GM18505 (cell line): ENCODE data around the gene MYOM1.
"Not testable (repeated sequence)": the region's sequence is repeated elsewhere in the genome, so short reads cannot be mapped to it uniquely, and the experiment has no call there.

Experiments
- ATAC-seq: cut with Tn5 transposase; IDR thresholded peaks from one replicate; pipeline ENCODE4 v1.9.1; 2021; ENCODE audit not compliant: unreplicated experiment
- POLR2A ChIP-seq: IDR thresholded peaks from 4 replicates; pipeline ENCODE4 v1.6.1; 2011; ENCODE audit warnings: borderline replicate concordance; ENCODE audit not compliant: insufficient read depth, insufficient read length; ENCODE audit errors: extremely low read depth

The MYOM1 gene

DNA sequence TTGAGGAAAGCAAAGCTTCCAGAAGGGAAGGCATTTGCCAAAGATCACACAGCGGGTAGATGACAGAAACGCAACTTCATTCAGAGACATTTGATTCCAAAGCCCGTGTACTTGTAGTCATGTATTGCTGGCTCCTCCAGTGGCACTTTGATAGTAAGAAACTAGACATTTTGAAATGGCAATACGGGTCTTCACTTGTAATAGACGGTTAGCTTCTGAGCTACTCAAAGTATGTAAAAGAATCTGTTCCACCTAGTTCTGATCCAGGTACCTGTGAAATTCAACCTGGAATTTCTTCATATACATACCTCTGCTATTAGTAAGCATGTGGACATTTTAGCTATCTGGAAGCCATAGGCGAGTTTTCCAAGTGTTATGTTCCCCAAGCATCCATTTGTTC, 1.7 kb upstream of the MYOM1 start:
- ATAC-seq, result no peak
- TF ChIP-seq POLR2A, result no peak

DNA sequence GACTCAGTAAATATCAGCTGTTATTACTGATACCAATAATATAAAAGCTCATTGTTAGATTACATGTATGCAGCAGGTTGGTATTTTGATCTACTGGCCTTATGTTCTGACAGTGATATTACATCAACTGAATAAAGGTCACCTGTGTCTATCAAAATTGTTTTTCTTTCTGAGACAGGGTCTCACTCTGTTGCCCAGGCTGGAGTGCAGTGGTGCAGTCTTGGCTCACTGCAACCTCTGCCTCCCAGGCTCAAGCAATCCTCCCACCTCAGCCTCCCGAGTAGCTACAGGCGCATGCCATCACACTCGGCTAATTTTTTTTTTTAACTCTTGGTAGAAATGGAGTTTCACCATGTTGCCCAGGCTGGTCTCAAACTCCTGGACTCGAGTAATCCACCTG, 1.1 kb upstream of the MYOM1 start:
- not testable (repeated sequence) for ATAC-seq

DNA sequence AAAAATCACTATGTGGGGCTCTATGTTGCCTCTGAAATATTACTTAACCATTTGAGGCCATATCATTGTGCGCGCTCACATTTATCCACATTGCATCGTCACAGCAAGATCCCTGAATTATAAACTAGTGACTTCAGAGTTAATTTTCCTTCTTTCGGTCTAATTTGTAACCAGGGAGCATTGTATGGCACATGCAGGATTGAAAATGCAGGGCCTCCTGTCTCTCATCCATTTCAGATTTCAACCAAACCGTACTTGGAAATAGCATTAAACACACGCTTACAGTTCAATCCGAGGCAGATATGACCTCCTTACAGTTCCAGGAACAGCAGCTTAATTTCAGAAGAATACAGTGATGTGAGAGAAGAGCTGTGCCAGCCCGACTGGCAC, 532 bp downstream of the MYOM1 start:
- no peak for ATAC-seq
- TF ChIP-seq POLR2A, result no peak

DNA sequence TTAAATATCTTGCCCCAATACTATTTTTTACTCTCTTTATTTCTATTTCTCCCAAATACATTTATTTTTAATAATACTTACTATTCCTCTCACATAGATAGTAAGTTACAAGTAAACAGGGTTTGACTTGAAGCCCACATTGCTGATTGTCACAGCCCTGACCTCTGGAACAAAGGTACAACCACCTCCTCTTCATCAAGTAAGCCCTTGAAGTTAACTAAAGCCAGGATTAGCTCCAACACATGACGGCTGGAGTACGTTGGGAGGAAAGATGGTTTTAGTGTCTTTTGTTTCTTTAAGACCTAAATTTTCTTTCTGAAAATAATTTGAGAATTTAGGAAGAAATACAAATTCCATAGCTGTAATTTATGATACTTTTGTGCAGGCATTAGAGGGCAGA, 949 bp downstream of the MYOM1 start:
- ATAC-seq, result no peak
- no peak for TF ChIP-seq POLR2A

DNA sequence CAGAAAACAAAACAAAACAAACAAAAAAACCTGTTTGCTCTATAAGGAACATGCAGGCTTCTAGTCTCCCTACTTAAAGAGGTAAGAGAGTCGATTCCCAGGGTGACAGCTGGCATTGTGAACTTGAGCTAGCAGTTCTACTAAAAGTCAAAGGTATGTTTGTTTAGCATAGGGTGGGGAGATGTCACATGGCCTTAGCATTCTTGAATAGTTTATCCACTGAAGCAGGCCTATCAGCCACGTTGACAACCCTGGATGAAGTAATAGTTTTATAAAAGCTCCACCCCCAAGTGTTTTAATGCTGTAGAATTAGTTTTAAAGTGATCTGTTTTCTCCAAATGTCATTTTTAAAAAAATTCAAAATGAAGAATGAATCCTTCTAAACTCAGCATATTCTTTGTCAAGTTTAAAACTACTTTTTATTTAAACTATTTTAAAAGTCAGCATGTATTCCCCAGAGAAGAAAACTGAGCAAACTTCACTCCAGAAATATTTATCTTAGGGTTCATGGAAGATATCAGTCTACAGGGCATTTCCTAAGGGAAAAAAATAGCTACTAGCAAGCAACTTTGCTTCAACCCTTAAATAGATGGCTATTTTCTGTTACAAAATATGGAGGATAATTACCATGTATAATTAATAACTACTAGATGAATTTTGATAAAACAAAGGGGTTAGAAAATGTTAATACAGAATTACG, 1.7 kb downstream of the MYOM1 start:
- TF ChIP-seq POLR2A, result no peak
- no peak for ATAC-seq

DNA sequence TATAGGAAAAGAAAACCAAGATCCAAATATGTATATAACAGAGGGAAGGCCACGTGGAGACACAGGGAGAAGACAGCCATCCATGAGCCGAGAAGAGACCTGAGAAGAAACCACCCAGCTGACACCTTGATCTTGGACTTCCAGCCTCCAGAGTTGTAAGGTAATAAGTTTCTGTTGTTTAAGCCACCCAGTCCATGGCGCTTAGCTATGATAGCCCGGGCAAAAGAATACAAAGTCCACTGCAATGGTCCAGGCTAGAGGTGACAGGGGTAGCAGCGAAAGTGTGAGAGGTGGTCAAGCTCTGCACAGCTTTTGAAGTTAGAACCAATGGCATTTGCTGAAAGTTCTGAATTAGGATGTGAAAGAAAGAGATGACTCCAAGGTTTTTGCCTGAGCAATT, 2.8 kb downstream of the MYOM1 start:
- ATAC-seq, result no peak
- TF ChIP-seq POLR2A, result no peak

- ATAC-seq, result no peak
- no peak for TF ChIP-seq POLR2A
Measured at GRCh38 chr18:3214855-3215637, 4.7 kb downstream of the MYOM1 start.

DNA sequence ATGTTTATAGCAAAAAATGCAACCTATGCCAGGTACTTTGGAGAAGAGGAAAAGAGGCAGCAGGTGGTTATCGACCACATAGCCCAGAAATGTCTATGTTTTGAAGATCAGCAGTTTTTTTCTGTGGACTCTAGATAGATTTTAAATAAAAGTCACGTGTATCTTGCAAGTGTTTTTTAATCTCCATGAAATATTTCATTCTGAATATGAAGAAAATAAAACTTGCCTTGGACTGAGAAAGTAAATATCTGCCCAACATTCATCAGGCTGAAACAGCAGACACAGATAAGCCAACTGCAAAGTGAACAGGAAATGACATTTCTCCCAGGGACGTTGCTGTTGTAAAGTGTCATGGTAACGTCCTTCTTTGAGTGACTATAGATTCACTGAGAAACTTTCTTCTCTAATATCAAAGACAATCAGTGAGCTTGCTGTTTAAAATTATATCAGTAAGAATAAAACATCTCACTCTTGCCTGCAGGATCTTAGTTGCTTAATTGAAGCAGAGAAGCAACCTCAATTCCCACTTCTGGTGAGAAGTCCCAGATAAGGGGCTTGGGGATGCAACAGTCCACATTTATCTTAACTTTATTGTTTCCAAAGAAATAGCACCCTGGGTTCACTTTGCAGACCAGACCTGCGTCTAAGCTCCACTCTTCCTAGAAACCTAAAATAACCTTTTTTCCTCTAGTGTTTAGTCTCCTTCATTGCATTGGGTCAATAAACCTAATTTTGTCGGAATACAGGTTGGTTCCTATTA, 6.3 kb downstream of the MYOM1 start:
- TF ChIP-seq POLR2A, result no peak
- ATAC-seq, result no peak

DNA sequence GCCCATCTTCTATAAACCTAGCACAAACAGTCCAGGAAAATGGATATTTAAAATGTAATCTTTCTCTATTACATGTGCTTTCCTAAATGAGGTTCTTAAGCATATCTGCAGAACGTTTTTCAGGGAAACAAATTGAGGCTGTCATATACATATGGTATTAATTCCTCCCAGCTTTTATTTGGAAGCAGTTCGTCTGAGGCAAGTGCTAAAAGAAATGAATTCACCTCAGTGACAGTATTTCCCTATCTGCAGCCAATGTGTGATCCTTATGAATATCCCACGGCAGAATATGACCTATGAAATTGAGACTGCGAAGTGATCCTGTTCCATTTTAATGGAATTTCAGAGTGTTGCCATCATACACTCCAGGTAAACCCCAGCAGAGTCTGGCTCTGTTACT, 7.1 kb downstream of the MYOM1 start:
- no peak for ATAC-seq
- no peak for TF ChIP-seq POLR2A

GRCh38 chr18:3211236-3211992, 8.4 kb downstream of the MYOM1 start:
- no peak for TF ChIP-seq POLR2A
- ATAC-seq, result no peak

DNA sequence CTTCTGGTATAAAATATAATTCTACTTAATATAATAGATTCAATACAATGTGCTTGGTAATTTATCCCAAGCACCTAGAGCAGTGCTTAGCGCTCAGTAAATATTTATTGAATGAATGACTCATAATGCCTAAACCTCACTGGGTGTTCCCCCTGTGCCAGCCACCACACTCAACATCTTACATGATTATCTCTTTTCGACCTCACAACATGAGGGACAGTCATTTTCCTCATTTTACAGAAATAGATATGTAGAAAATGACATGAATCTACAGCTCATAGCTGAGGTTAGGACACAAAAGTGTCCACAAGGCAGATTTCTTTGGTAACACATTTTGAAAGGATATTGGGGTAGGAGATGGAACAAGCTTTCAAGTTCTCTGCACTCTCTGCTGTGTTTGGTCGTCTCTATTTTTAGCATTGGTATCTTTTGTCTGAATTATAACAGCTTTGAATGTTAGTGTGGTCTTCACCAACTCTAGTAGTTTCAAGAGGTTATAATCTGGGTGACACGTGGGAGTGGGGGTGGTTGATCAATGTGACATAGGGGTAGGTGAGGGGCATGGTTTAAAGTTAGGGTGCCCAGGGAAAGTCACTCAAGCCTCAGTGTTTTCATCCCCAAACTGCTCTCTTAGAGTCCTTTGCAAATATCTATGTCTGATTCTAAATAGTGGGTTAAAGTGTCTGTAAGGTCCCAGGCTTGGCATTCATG, 9.8 kb downstream of the MYOM1 start:
- peak; percentile 59 for ATAC-seq

DNA sequence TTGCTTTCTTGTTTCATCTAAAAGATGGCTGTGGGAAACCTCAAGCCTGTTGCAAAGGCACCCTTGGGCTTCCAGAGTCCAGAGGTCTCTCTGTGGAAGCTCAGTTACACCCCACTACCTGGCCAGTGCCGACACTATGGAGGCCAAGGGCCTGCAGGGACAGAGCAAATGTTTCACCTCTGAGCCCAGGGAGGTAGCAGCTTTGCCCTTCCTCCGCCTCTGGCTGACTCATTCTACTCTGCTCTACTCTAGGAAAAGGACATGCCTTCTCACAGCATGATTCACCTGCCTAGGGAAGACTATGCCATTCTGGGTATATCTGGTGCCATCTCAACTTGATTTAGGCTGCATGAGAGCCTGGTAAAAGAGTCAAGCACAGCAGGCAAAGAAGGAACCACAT, 12.2 kb downstream of the MYOM1 start:
- no peak for TF ChIP-seq POLR2A
- ATAC-seq, result no peak

More for the DNA sequence above, 9.8 kb downstream of the MYOM1 start:
- TF ChIP-seq POLR2A, result no peak
